NCI-H510A treated with DMSO at 0.1 percent for 48 hours (cell line): ENCODE data around the gene IL18BP.

Source experiments
- DNase-seq: peaks from one replicate; lab custom pipeline; 2025; lab: John Stamatoyannopoulos, UW

The IL18BP gene

GRCh38 chr11:71996946-71997345 lies 1.8 kb upstream of the IL18BP start:
- DNase-seq = no peak

- DNase-seq = no peak
Measured at GRCh38 chr11:71997594-71997993, 1.1 kb upstream of the IL18BP start.

GRCh38 chr11:71998061-71998460 lies 648 bp upstream of the IL18BP start:
- DNase-seq = no peak

- no peak for DNase-seq
Measured at GRCh38 chr11:71999362-71999761, 653 bp downstream of the IL18BP start.

DNA sequence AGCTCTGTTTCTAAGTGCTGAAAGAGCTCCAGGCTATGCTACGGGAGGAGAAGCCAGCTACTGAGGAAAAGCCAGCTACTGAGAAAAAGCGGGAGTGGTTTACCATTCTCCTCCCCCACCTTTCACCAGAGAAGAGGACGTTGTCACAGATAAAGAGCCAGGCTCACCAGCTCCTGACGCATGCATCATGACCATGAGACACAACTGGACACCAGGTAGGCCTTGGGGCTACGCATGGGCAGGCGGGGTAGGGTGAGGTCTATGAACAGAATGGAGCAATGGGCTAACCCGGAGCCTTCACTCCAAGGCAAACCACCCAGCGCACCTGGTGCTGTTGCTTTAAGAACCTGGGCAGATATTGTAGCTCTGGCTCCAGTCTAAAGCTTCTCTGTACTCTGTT lies 1.1 kb downstream of the IL18BP start:
- DNase-seq = no peak

DNA sequence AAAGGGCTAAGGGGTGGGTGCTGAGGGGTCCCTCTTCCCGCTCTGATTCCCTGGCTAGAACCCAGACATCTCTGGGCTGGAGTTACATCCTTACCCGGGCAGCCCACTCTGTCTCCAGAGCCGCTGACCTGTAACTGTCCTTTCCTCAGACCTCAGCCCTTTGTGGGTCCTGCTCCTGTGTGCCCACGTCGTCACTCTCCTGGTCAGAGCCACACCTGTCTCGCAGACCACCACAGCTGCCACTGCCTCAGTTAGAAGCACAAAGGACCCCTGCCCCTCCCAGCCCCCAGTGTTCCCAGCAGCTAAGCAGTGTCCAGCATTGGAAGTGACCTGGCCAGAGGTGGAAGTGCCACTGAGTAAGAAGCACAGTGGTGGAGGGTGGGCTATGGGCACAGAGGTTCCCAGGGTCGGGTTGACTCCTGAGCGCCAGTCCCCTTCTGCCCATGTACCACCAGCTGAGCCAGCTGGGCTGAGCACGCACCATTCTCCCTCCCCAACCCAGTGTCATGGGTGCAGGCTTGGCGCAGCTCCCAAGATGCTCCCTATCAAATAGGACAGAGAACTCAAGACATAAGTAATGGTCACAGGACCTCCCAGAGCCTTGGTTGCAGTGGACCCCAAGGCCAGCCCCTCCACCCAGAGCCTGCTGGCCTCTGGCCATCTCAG lies 1.6 kb downstream of the IL18BP start:
- no peak for DNase-seq

DNA sequence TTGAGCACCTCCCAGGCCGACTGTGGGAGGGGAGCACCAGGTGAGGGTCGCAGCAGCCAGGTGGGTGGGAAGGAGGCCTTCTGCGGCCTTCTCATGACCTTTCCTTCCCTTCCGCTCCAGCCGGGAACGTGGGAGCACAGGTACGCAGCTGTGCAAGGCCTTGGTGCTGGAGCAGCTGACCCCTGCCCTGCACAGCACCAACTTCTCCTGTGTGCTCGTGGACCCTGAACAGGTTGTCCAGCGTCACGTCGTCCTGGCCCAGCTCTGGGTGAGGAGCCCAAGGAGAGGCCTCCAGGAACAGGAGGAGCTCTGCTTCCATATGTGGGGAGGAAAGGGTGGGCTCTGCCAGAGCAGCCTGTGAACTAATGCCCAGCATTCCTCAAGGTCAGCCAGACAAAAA lies 2.6 kb downstream of the IL18BP start:
- DNase-seq = no peak

DNA sequence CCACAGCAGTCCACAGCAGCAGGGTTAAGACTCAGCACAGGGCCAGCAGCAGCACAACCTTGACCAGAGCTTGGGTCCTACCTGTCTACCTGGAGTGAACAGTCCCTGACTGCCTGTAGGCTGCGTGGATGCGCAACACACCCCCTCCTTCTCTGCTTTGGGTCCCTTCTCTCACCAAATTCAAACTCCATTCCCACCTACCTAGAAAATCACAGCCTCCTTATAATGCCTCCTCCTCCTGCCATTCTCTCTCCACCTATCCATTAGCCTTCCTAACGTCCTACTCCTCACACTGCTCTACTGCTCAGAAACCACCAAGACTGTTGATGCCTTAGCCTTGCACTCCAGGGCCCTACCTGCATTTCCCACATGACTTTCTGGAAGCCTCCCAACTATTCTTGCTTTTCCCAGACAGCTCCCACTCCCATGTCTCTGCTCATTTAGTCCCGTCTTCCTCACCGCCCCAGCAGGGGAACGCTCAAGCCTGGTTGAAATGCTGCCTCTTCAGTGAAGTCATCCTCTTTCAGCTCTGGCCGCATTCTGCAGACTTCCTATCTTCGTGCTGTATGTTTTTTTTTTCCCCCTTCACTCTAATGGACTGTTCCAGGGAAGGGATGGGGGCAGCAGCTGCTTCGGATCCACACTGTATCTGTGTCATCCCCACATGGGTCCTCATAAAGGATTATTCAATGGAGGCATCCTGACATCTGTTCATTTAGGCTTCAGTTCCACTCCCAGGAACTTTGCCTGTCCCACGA lies 3.3 kb downstream of the IL18BP start:
- no peak for DNase-seq

DNA sequence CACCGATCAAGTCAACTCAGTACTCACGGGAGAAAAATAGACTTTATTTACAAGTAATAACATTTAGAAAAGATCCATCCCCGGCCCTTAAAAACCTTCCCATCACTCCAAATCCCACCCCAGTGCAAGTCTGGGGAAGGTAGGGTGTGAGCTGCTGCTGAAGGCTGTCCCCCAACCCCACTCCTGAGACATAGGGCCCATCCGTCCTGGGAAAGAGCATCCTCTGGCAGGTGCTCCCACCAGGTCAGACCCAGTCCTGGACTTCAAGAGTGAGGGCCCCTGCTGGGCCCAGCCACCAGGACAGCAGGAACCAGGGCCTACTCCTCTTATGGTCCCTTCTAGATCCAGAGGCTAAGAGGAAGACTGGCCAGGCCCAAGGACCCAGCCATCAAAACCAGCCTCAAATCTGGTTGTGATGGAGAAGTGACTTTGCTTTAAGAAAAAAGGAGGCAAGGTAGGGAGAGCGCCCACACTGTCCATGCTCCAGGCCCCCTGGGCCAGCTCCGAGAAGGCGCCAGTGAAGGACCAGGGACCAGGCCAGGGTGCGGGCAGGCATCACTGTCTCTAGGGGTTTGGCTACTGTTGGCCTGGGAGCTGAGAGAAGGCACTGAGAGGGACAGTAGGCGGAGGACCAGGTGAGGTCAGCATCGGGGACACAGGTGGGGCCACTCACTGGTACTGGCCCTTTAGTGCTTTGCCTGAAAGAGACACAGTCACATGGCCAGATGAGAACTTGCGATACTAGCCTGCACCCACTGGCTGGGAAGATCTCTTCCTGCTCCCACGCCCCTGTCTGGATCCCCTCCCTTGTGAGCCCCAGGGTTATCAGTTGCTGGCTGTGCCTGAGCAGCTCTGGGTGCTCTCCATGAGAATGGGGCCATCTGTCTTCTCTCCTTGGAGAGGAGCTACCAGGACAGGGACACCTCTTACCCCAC lies 4.4 kb downstream of the IL18BP start:
- no peak for DNase-seq

GRCh38 chr11:72003776-72004171 lies 5.1 kb downstream of the IL18BP start:
- DNase-seq = no peak

- DNase-seq = no peak
Measured at GRCh38 chr11:72004515-72005346, 6.0 kb downstream of the IL18BP start.

GRCh38 chr11:72005347-72006260 lies 6.9 kb downstream of the IL18BP start:
- peak; percentile 72 for DNase-seq

- DNase-seq = no peak
Measured at GRCh38 chr11:72006309-72007088, 7.8 kb downstream of the IL18BP start.

- no peak for DNase-seq
Measured at GRCh38 chr11:72007089-72007476, 8.4 kb downstream of the IL18BP start.

DNA sequence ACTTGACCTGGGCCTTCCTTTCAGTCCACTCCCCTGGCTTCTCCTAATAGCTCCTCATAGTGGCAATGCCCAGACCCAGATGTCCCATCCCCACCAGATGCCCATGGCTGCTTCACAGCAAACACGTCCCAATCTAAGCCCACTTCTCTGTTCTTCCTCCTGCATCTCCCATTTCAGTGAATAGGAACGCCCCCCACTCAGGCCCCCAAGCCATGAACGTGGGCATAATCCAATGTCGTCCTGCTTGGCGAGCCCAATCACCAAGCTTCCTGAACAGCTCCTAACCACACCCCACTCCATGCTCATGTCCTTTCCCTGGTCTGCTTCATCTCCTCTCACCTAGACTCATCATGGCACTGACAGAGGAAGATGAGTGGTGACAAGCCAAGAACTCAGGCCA lies 8.9 kb downstream of the IL18BP start:
- no peak for DNase-seq

GRCh38 chr11:72008728-72009127 lies 10.0 kb downstream of the IL18BP start:
- no peak for DNase-seq

GRCh38 chr11:72009156-72009555 lies 10.4 kb downstream of the IL18BP start:
- no peak for DNase-seq

DNA sequence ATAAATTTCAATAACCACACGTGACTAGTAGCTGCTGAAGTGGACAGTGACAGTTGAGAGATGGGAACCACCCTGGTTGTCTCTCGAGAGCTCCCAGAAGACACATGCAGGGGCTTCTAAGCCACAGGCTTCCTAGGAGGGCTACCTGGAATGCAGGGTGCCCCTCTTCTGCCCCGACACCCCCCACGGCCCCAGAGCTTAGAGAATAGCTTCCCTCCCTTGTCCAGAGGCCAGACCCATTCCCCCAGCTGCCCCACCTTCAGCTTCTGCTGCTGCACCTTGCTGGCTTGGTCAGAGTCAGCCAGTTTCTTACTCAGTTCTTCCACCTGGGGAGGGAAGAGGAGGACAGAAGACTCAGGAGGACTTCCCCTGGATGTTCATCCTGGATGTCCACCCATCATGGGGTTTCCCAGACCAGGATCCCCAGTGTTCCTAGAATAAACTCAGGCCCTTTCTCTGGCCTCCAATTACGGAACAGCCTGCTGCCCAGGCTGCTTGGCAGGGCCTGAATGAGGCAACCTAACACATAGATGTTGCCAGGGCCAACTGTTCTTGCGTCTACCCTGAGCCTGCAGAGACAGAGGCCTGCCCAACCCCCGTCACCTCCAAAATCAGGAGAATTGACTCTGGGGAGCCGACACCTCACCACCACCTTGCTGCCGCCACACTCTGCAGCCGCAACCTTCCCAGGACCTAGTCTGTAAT lies 12.0 kb downstream of the IL18BP start:
- DNase-seq = no peak

DNA sequence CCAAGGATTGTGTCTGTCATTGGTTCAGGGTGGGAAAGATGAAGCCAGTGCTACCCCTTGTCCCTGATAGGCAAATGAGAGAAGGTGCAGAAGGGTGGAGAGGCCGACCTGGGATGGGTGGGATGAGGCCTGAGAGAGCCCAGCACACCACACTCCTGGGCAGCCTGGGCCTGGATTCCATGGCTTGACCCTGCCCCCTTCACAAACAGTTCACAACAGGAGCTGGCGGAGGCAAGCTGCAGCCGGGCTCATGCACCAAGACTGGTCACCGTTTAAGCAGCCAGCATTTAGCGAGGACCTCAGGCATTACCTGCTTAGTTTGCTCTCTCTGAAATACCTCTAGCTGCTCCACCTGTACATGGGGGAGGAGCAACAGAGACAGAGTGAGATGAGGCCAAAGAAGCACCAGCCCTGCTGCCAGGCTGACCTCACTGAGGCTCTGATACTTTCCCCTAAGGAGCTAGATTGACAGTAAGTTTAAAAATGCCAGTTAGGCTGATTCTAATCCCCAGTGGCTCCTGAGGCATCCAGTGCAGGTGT lies 13.5 kb downstream of the IL18BP start:
- no peak for DNase-seq
